Uterus (tissue), 4 donors: ENCODE results near the gene CDC42BPG. TPM values are rescaled to one million over a fixed set of nuclear protein-coding genes. Genes with fewer than 3 reads are reported as not detected.

ENCODE experiments used
- DNase-seq, 2 donors: peaks; one replicate each; pipeline ENCODE4 v3.0.0-alpha.2; 2019 to 2020
- H3K27ac ChIP-seq, 2 donors: fragments of 200-600 bp; sonication (generic); 1 replicate in 1 of 2; 2 replicates in 1 of 2; pipeline ENCODE4 v1.5.1; 2016 to 2018
- H3K27me3 ChIP-seq, 2 donors: fragments of 200-600 bp; sonication (generic); one replicate each; pipeline ENCODE4 v1.5.1; 2018 to 2019; ENCODE audit warnings: control low read depth in 1 of 2
- H3K36me3 ChIP-seq, 2 donors: fragments of 200-600 bp; sonication (generic); one replicate each; pipeline ENCODE4 v1.5.1; 2019; ENCODE audit warnings: control low read depth in 1 of 2
- H3K4me1 ChIP-seq, 2 donors: fragments of 200-600 bp; sonication (generic); one replicate each; pipeline ENCODE4 v1.5.1; 2018 to 2019; ENCODE audit warnings: control low read depth in 1 of 2
- H3K4me3 ChIP-seq, 2 donors: fragments of 200-600 bp; sonication (generic); 1 replicate in 1 of 2; 2 replicates in 1 of 2; pipeline ENCODE4 v1.5.1; 2018 to 2019; ENCODE audit warnings: mild to moderate bottlenecking in 1 of 2
- H3K9me3 ChIP-seq, 2 donors: fragments of 200-600 bp; sonication (generic); one replicate each; pipeline ENCODE4 v1.5.1; 2019; ENCODE audit warnings: control low read depth in 1 of 2
- POLR2A ChIP-seq, 2 donors: fragments of 450-650 bp; IDR thresholded peaks; one replicate each; pipeline ENCODE4 v1.6.1; 2016; ENCODE audit warnings: antibody characterized with exemption in 2 of 2, mild to moderate bottlenecking in 1 of 2, moderate library complexity in 1 of 2
- intact Hi-C: fragments of 100-400 bp; cut with DNase I; formaldehyde crosslinking; loops from one replicate; pipeline ENCODE4 v1.15.1; 2023; ENCODE audit warnings: low total_unique reads
- total RNA-seq, 4 donors: library from RNA; depleted of rRNA in 3 of 4; stranded (reverse); fragments of >200 nt in 3 of 4; gene quantifications; one replicate each; pipeline versions ENCODE4 v1.1.0 to v1.2.4, GENCODE V29; 2014 to 2023
- TF ChIP-seq, protein P1 (sequence below), 4 experiments: fragments of 200-600 bp in 2 of 4; fragments of 450-650 bp in 2 of 4; sonication (generic) in 2 of 4; IDR thresholded peaks; one replicate each; pipeline ENCODE4 v1.5.1; 2016 to 2019; ENCODE audit warnings: antibody characterized with exemption in 4 of 4, mild to moderate bottlenecking in 2 of 4, moderate library complexity in 1 of 4
- donor health status: DM: yes; HTN: yes; CAD: no.

The CDC42BPG gene
- total RNA-seq, 4 donors from 2014 or later = under 0.01 to 2.7 (median 0.30) TPM

DNA sequence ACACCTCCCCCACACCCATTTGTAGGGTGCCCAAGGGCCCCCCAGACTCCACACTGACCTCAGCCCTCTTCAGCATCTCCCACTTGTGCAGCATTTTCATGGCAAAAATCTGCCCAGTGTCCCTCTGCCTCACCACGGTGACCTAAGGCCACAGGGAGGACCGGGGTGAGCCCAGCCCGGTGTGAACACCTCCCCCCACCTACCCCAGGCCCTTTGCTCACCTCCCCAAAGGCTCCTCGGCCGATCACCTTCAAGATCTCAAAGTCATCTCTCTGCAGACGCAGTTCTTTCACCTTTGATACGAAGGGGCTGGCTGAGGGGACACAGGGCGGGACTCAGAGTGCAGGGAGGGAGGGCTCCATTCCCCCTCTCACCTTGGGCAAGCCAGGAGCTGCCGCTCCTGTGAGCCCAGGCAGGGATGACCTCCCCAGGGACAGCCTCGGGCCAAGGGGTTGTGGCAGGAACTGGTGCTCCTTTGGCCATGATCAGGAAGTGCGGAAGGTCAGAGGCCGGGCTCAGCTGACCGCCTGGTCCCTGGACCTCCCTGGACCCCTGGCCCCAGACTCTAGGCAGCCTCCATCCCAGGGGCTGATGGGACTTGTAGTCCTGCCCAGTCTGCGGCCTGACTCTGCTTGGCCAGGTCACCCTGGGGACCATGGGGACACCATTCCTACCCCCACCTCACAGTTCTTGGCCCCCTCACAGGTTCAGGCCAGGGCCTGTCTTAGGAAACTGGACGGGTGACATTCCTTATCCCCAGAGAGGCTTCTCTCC lies 2.7 kb downstream of the CDC42BPG start:
- DNase-seq = no peak
- no peak for TF ChIP-seq POLR2A (IDR thresholded peaks at IDR 0.05)
- TF ChIP-seq, protein P1, sequence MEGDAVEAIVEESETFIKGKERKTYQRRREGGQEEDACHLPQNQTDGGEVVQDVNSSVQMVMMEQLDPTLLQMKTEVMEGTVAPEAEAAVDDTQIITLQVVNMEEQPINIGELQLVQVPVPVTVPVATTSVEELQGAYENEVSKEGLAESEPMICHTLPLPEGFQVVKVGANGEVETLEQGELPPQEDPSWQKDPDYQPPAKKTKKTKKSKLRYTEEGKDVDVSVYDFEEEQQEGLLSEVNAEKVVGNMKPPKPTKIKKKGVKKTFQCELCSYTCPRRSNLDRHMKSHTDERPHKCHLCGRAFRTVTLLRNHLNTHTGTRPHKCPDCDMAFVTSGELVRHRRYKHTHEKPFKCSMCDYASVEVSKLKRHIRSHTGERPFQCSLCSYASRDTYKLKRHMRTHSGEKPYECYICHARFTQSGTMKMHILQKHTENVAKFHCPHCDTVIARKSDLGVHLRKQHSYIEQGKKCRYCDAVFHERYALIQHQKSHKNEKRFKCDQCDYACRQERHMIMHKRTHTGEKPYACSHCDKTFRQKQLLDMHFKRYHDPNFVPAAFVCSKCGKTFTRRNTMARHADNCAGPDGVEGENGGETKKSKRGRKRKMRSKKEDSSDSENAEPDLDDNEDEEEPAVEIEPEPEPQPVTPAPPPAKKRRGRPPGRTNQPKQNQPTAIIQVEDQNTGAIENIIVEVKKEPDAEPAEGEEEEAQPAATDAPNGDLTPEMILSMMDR (IDR thresholded peaks at IDR 0.05) = no peak
- H3K36me3 ChIP-seq = no peaks in the 10 kb centered on the region
- no peak overlapping the region for H3K27ac ChIP-seq
- H3K27me3 ChIP-seq = no peaks in the 10 kb centered on the region
- intact Hi-C loops = no loop called here
- no peaks in the 10 kb centered on the region for H3K9me3 ChIP-seq
- H3K4me1 ChIP-seq = peaks cover 0 to 5% of the 10 kb centered on the region in 2 donors
- H3K4me3 ChIP-seq = no peak overlapping the region

DNA sequence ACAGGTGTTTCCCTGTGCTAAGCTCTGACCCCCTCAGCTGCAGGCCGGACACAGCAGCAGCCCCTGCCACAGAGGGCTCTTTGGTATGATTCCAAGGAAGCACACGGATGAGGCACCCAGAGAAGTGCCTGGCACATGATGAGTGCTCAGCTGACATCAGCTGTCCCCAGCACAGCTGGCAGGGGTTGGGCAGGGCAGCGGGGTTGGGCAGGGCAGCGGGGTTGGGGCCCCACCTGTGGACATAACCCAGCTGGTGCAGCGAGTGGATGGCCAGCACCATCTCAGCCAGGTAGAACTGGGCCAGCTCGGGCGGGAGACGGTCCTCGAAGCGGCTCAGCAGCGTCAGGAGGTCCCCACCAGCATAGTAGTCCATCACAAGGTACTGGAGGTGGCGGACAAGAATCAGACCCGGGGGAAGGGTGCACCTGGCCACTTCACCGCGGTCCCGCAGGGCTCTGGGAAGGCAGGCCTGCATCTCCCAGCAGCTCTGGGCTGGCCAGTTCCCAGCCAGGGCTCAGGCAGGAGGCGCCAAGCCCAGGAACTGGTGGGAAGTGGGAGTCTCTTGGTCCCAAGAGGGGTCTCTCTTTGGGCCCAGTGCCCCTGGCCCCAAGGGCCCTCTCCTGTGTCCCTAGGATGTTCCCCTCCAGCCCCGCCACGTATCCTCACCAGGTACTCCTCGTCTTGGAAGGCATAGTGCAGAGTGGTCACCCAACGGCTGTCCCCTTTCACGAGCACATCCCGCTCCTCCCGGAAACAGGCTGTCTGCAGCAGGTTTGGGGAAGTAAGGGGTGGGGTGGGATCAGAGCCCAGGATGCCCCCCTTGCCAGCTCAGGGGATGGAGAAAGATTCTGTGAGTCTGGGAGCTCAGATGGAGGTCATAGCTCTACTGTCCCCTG lies 4.3 kb downstream of the CDC42BPG start:
- no peak overlapping the region for H3K27ac ChIP-seq
- no peaks in the 10 kb centered on the region for H3K36me3 ChIP-seq
- intact Hi-C loops = no loop called here
- H3K4me1 ChIP-seq = peaks cover 0 to 5% of the 10 kb centered on the region in 2 donors
- H3K27me3 ChIP-seq = no peaks in the 10 kb centered on the region
- H3K9me3 ChIP-seq = no peaks in the 10 kb centered on the region
- DNase-seq = no peak
- no peak overlapping the region for H3K4me3 ChIP-seq
- TF ChIP-seq, protein P1 (IDR thresholded peaks at IDR 0.05) = no peak
- TF ChIP-seq POLR2A (IDR thresholded peaks at IDR 0.05) = no peak

DNA sequence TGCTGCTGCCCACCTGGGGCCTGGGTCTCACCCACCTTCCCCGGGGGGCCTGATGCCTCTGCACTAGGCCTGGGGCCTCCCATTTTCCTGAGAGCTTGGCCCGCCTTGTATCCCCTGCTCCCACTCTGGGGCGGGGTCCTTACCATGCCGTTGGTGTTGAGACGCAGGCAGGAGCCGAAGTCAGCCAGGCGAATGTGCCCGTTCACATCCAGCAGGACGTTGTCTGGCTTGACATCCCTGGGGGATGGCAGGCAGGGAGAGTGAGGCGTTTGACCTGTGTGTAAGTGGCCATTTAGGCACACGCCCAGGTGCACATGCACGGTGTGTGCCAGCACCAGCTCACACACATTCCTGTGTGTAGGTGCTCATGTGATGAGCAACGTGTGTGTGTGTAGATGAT lies 5.1 kb downstream of the CDC42BPG start:
- Histone ChIP-seq H3K27ac (no peak overlapping the region), H3K4me3 (no peak overlapping the region), H3K4me1 (no peaks in the 10 kb centered on the region), H3K36me3 (no peaks in the 10 kb centered on the region), H3K9me3 (no peaks in the 10 kb centered on the region), H3K27me3 (no peaks in the 10 kb centered on the region)
- intact Hi-C loops = no loop called here
- no peak for DNase-seq
- TF ChIP-seq POLR2A (IDR thresholded peaks at IDR 0.05) = no peak
- TF ChIP-seq, protein P1 (IDR thresholded peaks at IDR 0.05) = no peak

DNA sequence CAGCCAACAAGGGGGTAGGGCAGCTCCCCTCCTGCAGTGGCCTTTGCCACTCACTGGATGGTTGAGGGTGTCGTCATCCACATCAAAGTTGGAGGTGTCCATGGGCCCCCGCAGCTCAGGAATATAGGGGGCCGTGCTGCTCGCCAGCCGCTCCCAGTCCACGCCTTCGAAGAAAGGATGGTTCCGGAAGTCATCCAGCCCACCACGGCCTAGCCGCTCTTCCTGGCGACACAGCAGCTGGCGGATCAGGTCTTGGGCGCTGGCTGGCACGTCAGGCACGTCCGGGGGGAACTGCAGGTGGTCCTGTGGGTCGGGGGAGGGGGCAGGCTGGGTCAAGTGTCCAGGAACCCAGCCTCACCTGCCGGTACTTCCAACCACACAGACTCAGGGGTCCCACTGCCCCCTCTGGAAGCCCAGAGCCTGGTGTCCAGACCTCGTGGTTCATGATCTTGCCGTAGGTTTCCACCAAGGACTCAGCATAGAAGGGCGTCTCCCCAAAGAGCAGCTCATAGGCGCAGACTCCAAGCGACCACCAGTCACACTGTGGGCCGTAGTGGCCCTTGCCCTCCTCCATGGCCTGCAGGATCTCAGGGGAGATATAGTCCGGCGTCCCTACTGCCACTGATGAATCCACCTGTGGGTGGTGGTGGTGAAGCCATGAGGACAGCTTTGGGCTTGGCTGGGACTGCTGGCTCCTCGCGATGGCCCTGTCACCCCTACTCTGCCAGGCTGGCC lies 5.7 kb downstream of the CDC42BPG start:
- no peak overlapping the region for H3K27ac ChIP-seq

More for the DNA sequence above, 5.7 kb downstream of the CDC42BPG start:
- Histone ChIP-seq H3K4me3 (no peak overlapping the region), H3K4me1 (no peaks in the 10 kb centered on the region), H3K36me3 (no peaks in the 10 kb centered on the region), H3K27me3 (no peaks in the 10 kb centered on the region), H3K9me3 (no peaks in the 10 kb centered on the region)
- no peak for DNase-seq
- TF ChIP-seq, protein P1 (IDR thresholded peaks at IDR 0.05) = no peak
- no peak for TF ChIP-seq POLR2A (IDR thresholded peaks at IDR 0.05)
- intact Hi-C loops = no loop called here
